ENCODE results near the gene KRT80.

- TF ChIP-seq CTCF (IDR thresholded peaks at IDR 0.05 in 8 of 11, conservative IDR thresholded peaks at IDR 0.05 in 3 of 11) (no peak), POLR2AphosphoS5 (IDR thresholded peaks at IDR 0.05) (no peak)
Observed at GRCh38 chr12:52190860-52191729, 719 bp downstream of the KRT80 start.

Data from spleen (tissue), 7 donors.